Breast epithelium (tissue), 4 donors: ENCODE results near the gene OR2AK2. TPM values are rescaled to one million over a fixed set of nuclear protein-coding genes. Genes with fewer than 3 reads are reported as not detected.

Source experiments
- DNase-seq, 2 donors: peaks; one replicate each; pipeline ENCODE4 v3.0.0-alpha.2; 2019; ENCODE audit warnings: low spot score in 2 of 2
- H3K27ac ChIP-seq, 2 donors: fragments of 200-600 bp; sonication (generic) in 1 of 2; one replicate each; pipeline ENCODE4 v1.5.1; 2016 to 2019; ENCODE audit warnings: mild to moderate bottlenecking in 1 of 2
- H3K27me3 ChIP-seq, 2 donors: fragments of 200-600 bp; sonication (generic) in 1 of 2; one replicate each; pipeline versions ENCODE4 v1.5.1 to v1.6.0; 2017 to 2019; ENCODE audit warnings: control low read depth in 1 of 2, mild to moderate bottlenecking in 1 of 2
- H3K36me3 ChIP-seq: fragments of 200-600 bp; one replicate; pipeline ENCODE4 v1.5.1; 2019
- H3K4me1 ChIP-seq, 2 donors: fragments of 200-600 bp; sonication (generic); one replicate each; pipeline ENCODE4 v1.5.1; 2016 to 2019; ENCODE audit warnings: control low read depth in 1 of 2
- H3K4me3 ChIP-seq, 3 donors: fragments of 200-600 bp; sonication (generic); 1 replicate in 2 of 3; 2 replicates in 1 of 3; pipeline ENCODE4 v1.5.1; 2016 to 2019; ENCODE audit warnings: mild to moderate bottlenecking in 3 of 3, moderate library complexity in 2 of 3
- H3K9me3 ChIP-seq, 2 donors: fragments of 200-600 bp; sonication (generic) in 1 of 2; one replicate each; pipeline ENCODE4 v1.5.1; 2016 to 2019; ENCODE audit warnings: control low read depth in 1 of 2
- POLR2A ChIP-seq: fragments of 450-650 bp; IDR thresholded peaks from one replicate; pipeline ENCODE4 v1.6.1; 2016; ENCODE audit warnings: antibody characterized with exemption, mild to moderate bottlenecking, moderate library complexity
- POLR2AphosphoS5 ChIP-seq, 3 donors: sonication (generic); formaldehyde crosslinking; IDR thresholded peaks; one replicate each; pipeline ENCODE4 v1.6.1; 2017; ENCODE audit warnings: antibody characterized with exemption in 3 of 3
- intact Hi-C: fragments of 100-400 bp; cut with DNase I; formaldehyde crosslinking; loops from one replicate; pipeline ENCODE4 v1.15.1; 2023; ENCODE audit warnings: low total_unique reads
- total RNA-seq, 3 donors: library from RNA; depleted of rRNA; stranded (reverse); fragments of >200 nt; gene quantifications; one replicate each; pipeline ENCODE4 v1.1.0, GENCODE V29; 2016
- TF ChIP-seq, protein P1 (sequence below), 3 donors: fragments of 450-650 bp; IDR thresholded peaks; one replicate each; pipeline ENCODE4 v1.5.1; 2016 to 2017; ENCODE audit warnings: antibody characterized with exemption in 3 of 3, mild to moderate bottlenecking in 3 of 3, moderate library complexity in 3 of 3

OR2AK2 gene
- total RNA-seq, 3 donors from 2014 or later = 0.44 TPM; not detected in 2

DNA sequence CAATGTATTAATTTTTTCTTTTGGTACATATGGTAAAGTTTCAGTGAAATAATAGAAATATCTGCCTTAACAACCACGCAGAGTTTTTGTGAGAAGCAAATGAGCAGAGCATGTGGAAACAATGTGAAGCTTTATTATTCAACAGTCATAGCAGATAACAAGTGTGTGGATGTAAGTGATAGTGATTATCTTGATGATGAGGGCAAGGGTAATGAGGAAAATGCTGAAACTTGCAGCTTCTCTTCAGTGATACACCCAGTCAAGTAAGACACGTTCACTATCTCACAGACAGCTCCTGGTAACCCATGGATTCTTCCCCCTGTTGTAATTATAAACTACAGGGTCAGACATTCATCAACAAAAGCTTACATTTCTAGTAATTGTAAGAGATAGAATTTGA is 33.8 kb downstream of the OR2AK2 start:
- H3K27ac ChIP-seq = no peak overlapping the region

DNA sequence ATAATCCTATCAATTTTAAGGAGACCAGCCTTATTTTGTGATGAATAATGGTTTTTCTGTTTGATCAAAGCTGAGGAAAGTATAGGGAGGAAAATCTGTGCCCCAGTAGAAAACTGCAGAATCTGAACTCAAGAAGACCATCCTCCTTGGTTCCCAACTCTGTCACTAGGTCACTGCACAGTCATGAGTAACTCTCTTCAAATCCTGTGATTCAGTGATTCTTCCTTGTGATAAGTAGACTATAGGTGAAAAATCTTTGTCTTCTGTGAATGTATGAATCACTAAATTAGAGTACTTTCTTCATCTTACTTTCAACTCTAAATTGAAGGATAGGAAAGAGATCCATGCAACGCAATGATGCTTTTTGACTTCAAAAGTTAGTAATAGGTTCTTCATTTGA is 35.1 kb downstream of the OR2AK2 start:
- no peaks in the 10 kb centered on the region for H3K36me3 ChIP-seq
- no peaks in the 10 kb centered on the region for H3K27me3 ChIP-seq
- intact Hi-C loops = no loop called here
- no peak overlapping the region for H3K4me3 ChIP-seq
- TF ChIP-seq POLR2A (no peak), POLR2AphosphoS5 (IDR thresholded peaks at IDR 0.05) (no peak)
- TF ChIP-seq, protein P1, sequence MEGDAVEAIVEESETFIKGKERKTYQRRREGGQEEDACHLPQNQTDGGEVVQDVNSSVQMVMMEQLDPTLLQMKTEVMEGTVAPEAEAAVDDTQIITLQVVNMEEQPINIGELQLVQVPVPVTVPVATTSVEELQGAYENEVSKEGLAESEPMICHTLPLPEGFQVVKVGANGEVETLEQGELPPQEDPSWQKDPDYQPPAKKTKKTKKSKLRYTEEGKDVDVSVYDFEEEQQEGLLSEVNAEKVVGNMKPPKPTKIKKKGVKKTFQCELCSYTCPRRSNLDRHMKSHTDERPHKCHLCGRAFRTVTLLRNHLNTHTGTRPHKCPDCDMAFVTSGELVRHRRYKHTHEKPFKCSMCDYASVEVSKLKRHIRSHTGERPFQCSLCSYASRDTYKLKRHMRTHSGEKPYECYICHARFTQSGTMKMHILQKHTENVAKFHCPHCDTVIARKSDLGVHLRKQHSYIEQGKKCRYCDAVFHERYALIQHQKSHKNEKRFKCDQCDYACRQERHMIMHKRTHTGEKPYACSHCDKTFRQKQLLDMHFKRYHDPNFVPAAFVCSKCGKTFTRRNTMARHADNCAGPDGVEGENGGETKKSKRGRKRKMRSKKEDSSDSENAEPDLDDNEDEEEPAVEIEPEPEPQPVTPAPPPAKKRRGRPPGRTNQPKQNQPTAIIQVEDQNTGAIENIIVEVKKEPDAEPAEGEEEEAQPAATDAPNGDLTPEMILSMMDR (IDR thresholded peaks at IDR 0.05) = no peak
- H3K9me3 ChIP-seq = no peaks in the 10 kb centered on the region
- H3K27ac ChIP-seq = no peak overlapping the region
- H3K4me1 ChIP-seq = no peaks in the 10 kb centered on the region
- no peak for DNase-seq

More for the DNA sequence above, 33.8 kb downstream of the OR2AK2 start:
- no peak for DNase-seq
- Histone ChIP-seq H3K4me3 (no peak overlapping the region), H3K4me1 (no peaks in the 10 kb centered on the region), H3K9me3 (no peaks in the 10 kb centered on the region), H3K36me3 (no peaks in the 10 kb centered on the region), H3K27me3 (no peaks in the 10 kb centered on the region)
- intact Hi-C loops = no loop called here
- TF ChIP-seq POLR2A (no peak), POLR2AphosphoS5 (IDR thresholded peaks at IDR 0.05) (no peak)
- TF ChIP-seq, protein P1 (IDR thresholded peaks at IDR 0.05) = no peak

DNA sequence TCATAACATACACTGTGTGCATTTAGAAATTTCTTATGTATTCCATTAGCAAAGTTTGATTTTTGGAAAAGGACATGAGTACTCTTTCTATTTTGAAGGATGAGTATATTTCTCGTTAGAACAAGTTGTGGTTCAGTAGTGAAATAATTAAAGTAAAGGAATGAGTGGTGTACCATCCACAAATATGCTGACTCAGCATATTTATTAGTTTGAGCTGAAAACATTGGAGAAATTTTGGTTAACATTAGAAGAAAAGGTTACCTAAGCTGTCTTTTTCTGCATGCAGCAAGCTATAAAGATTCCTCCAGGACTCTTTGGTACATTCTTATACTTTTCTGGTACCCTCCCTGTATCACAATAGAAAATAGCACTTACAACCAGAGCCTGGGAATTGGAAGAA is 42.7 kb downstream of the OR2AK2 start:
- DNase-seq = no peak
- H3K36me3 ChIP-seq = no peaks in the 10 kb centered on the region
- no peaks in the 10 kb centered on the region for H3K27me3 ChIP-seq
- H3K4me1 ChIP-seq = no peaks in the 10 kb centered on the region
- intact Hi-C loops = no loop called here
- H3K9me3 ChIP-seq = peaks cover 6 to 45% of the 10 kb centered on the region in 2 donors
- H3K27ac ChIP-seq = no peak overlapping the region
- no peak overlapping the region for H3K4me3 ChIP-seq
- TF ChIP-seq POLR2A (no peak), POLR2AphosphoS5 (IDR thresholded peaks at IDR 0.05) (no peak)
- TF ChIP-seq, protein P1 (IDR thresholded peaks at IDR 0.05) = no peak

DNA sequence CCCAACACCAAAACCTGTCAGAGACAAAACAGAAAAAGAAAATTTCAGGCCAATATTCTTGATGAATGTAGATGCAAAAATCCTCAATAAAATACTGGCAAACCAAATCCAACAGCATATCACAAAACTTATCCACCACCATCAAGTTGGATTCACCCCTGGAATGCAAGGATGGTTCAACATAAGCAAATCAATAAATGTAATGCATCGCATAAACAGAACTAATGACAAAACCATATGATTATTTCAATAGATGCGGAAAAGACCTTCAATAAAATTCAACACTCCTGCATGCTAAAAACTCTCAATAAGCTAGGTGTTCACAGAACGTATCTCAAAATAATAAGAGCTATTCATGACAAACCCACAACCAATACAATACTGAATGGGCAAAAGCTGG is 44.6 kb downstream of the OR2AK2 start:
- intact Hi-C loops = no loop called here
- H3K27me3 ChIP-seq = no peaks in the 10 kb centered on the region
- no peak overlapping the region for H3K4me3 ChIP-seq
- H3K36me3 ChIP-seq = no peaks in the 10 kb centered on the region
- DNase-seq = no peak
- H3K9me3 ChIP-seq = peaks cover 6 to 45% of the 10 kb centered on the region in 2 donors
- no peak overlapping the region for H3K27ac ChIP-seq
- TF ChIP-seq POLR2A = no peak
- no peak for TF ChIP-seq POLR2AphosphoS5 (IDR thresholded peaks at IDR 0.05)
- TF ChIP-seq, protein P1 (IDR thresholded peaks at IDR 0.05) = no peak
- H3K4me1 ChIP-seq = no peaks in the 10 kb centered on the region

DNA sequence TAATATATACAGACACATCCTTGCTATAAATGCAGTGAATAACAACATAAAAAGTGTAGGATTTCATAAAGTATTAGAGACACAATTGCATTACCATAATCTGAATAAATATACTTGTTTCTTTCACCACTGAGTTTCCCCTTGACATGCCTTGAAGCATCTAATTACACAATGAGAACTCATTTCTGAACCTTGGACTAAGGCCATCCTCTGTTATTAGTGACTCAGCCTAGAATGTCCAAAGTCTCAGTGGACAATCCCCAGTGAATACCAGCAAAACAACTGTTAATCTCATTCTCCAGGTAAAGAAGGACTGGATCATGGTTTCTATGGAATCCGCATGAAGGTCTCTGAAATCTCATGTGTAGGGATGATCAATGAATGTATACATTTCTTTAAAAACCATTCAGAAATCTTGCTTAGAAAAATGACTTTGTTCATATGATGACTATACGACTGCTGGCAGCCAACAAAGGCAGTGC is 48.2 kb downstream of the OR2AK2 start, which contains the start of gene OR2L5:
TSS of gene OR2L5 (plus strand) at position 432 of the 482 bp plus-strand sequence. CDS start 8,288 bp downstream, outside the sequence.
- Histone ChIP-seq H3K27me3 (no peaks in the 10 kb centered on the region), H3K4me3 (no peak within 1 kb of the TSS), H3K36me3 (no peaks in the 10 kb centered on the region), H3K4me1 (no peaks in the 10 kb centered on the region), H3K27ac (no peak within 1 kb of the TSS), H3K9me3 (peaks cover 6 to 30% of the 10 kb centered on the region in 2 donors)
- DNase-seq = no peak
- TF ChIP-seq, protein P1 (IDR thresholded peaks at IDR 0.05) = no peak
- TF ChIP-seq POLR2A = no peak
- TF ChIP-seq POLR2AphosphoS5 (IDR thresholded peaks at IDR 0.05) = no peak
- intact Hi-C loops = no loop called here
